Liver (tissue), 3 donors: ENCODE data around the gene DNAAF8.

Experiments used
- GABPA ChIP-seq, 2 donors: IDR thresholded peaks in 1 of 2; conservative IDR thresholded peaks in 1 of 2; 2 replicates each; pipeline ENCODE4 v1.6.1; 2016; ENCODE audit warnings: antibody characterized with exemption in 2 of 2, mild to moderate bottlenecking in 1 of 2, moderate library complexity in 1 of 2
- RAD21 ChIP-seq, 2 donors: IDR thresholded peaks; 2 replicates each; pipeline ENCODE4 v1.6.1; 2016; ENCODE audit warnings: antibody characterized with exemption in 2 of 2, mild to moderate bottlenecking in 2 of 2
- TAF1 ChIP-seq: conservative IDR thresholded peaks from 2 replicates; pipeline ENCODE4 v1.6.1; 2016; ENCODE audit warnings: antibody characterized with exemption, mild to moderate bottlenecking
- YY1 ChIP-seq: IDR thresholded peaks from 2 replicates; pipeline ENCODE4 v1.6.1; 2016; ENCODE audit warnings: antibody characterized with exemption, mild to moderate bottlenecking
- TF ChIP-seq, protein P1 (sequence below): IDR thresholded peaks from 2 replicates; pipeline ENCODE4 v1.6.1; 2016; ENCODE audit warnings: antibody characterized with exemption
- TF ChIP-seq, protein P2 (sequence below): fragments of 150-350 bp; IDR thresholded peaks from 2 replicates; pipeline ENCODE4 v1.5.1; 2017; ENCODE audit warnings: improper control_type of control experiment, low read depth, low read length; ENCODE audit not compliant: missing input control
- TF ChIP-seq, protein P3 (sequence below): IDR thresholded peaks from 2 replicates; pipeline ENCODE4 v1.6.1; 2016; ENCODE audit warnings: antibody characterized with exemption, mild to moderate bottlenecking
- donor health status: healthy.
- donor health status: healthy.

GRCh38 chr16:4685292-4685691 lies 49.0 kb upstream of the DNAAF8 start:
- TF ChIP-seq, protein P1, sequence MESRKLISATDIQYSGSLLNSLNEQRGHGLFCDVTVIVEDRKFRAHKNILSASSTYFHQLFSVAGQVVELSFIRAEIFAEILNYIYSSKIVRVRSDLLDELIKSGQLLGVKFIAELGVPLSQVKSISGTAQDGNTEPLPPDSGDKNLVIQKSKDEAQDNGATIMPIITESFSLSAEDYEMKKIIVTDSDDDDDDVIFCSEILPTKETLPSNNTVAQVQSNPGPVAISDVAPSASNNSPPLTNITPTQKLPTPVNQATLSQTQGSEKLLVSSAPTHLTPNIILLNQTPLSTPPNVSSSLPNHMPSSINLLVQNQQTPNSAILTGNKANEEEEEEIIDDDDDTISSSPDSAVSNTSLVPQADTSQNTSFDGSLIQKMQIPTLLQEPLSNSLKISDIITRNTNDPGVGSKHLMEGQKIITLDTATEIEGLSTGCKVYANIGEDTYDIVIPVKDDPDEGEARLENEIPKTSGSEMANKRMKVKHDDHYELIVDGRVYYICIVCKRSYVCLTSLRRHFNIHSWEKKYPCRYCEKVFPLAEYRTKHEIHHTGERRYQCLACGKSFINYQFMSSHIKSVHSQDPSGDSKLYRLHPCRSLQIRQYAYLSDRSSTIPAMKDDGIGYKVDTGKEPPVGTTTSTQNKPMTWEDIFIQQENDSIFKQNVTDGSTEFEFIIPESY, result no peak
- TF ChIP-seq, protein P2, sequence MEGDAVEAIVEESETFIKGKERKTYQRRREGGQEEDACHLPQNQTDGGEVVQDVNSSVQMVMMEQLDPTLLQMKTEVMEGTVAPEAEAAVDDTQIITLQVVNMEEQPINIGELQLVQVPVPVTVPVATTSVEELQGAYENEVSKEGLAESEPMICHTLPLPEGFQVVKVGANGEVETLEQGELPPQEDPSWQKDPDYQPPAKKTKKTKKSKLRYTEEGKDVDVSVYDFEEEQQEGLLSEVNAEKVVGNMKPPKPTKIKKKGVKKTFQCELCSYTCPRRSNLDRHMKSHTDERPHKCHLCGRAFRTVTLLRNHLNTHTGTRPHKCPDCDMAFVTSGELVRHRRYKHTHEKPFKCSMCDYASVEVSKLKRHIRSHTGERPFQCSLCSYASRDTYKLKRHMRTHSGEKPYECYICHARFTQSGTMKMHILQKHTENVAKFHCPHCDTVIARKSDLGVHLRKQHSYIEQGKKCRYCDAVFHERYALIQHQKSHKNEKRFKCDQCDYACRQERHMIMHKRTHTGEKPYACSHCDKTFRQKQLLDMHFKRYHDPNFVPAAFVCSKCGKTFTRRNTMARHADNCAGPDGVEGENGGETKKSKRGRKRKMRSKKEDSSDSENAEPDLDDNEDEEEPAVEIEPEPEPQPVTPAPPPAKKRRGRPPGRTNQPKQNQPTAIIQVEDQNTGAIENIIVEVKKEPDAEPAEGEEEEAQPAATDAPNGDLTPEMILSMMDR, result no peak
- TF ChIP-seq GABPA (IDR thresholded peaks at IDR 0.05 in 1 of 2, conservative IDR thresholded peaks at IDR 0.05 in 1 of 2) (no peak), TAF1 (no peak), YY1 (no peak), RAD21 (IDR thresholded peaks at IDR 0.05) (no peak)
- TF ChIP-seq, protein P3, sequence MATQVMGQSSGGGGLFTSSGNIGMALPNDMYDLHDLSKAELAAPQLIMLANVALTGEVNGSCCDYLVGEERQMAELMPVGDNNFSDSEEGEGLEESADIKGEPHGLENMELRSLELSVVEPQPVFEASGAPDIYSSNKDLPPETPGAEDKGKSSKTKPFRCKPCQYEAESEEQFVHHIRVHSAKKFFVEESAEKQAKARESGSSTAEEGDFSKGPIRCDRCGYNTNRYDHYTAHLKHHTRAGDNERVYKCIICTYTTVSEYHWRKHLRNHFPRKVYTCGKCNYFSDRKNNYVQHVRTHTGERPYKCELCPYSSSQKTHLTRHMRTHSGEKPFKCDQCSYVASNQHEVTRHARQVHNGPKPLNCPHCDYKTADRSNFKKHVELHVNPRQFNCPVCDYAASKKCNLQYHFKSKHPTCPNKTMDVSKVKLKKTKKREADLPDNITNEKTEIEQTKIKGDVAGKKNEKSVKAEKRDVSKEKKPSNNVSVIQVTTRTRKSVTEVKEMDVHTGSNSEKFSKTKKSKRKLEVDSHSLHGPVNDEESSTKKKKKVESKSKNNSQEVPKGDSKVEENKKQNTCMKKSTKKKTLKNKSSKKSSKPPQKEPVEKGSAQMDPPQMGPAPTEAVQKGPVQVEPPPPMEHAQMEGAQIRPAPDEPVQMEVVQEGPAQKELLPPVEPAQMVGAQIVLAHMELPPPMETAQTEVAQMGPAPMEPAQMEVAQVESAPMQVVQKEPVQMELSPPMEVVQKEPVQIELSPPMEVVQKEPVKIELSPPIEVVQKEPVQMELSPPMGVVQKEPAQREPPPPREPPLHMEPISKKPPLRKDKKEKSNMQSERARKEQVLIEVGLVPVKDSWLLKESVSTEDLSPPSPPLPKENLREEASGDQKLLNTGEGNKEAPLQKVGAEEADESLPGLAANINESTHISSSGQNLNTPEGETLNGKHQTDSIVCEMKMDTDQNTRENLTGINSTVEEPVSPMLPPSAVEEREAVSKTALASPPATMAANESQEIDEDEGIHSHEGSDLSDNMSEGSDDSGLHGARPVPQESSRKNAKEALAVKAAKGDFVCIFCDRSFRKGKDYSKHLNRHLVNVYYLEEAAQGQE, result no peak
